ENCODE data around the gene ATP8A1.

ATP8A1 gene

GRCh38 chr4:42618023-42618422, 38.9 kb downstream of the ATP8A1 start:
- Histone ChIP-seq H3K79me2 (peaks cover under 1% of the 10 kb centered on the region), H3K4me1 (peaks cover 6% of the 10 kb centered on the region), H3K4me2 (ENCODE audit: low read length) (no peak overlapping the region), H2AFZ (no peak overlapping the region), H3K9me3 (ENCODE audit: control insufficient read depth, low read length) (no peaks in the 10 kb centered on the region), H3K27ac (no peak overlapping the region), H3K27me3 (ENCODE audit: control insufficient read depth, insufficient read depth, low read length) (no peaks in the 10 kb centered on the region), H3K4me3 (ENCODE audit: low read depth, low read length) (no peak overlapping the region), H3K36me3 (ENCODE audit: control insufficient read depth, insufficient read depth, low read length) (no peaks in the 10 kb centered on the region), H3K9ac (no peak overlapping the region)
- TF ChIP-seq, protein P1, sequence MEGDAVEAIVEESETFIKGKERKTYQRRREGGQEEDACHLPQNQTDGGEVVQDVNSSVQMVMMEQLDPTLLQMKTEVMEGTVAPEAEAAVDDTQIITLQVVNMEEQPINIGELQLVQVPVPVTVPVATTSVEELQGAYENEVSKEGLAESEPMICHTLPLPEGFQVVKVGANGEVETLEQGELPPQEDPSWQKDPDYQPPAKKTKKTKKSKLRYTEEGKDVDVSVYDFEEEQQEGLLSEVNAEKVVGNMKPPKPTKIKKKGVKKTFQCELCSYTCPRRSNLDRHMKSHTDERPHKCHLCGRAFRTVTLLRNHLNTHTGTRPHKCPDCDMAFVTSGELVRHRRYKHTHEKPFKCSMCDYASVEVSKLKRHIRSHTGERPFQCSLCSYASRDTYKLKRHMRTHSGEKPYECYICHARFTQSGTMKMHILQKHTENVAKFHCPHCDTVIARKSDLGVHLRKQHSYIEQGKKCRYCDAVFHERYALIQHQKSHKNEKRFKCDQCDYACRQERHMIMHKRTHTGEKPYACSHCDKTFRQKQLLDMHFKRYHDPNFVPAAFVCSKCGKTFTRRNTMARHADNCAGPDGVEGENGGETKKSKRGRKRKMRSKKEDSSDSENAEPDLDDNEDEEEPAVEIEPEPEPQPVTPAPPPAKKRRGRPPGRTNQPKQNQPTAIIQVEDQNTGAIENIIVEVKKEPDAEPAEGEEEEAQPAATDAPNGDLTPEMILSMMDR (IDR thresholded peaks at IDR 0.05) = no peak

- H3K36me3 ChIP-seq (ENCODE audit: control insufficient read depth, insufficient read depth, low read length) = no peaks in the 10 kb centered on the region
- peaks cover 6% of the 10 kb centered on the region for H3K4me1 ChIP-seq
- H3K27me3 ChIP-seq (ENCODE audit: control insufficient read depth, insufficient read depth, low read length) = no peaks in the 10 kb centered on the region
- no peaks in the 10 kb centered on the region for H3K79me2 ChIP-seq
- no peak overlapping the region for H2AFZ ChIP-seq
- no peak overlapping the region for H3K4me2 ChIP-seq (ENCODE audit: low read length)
- H3K9me3 ChIP-seq (ENCODE audit: control insufficient read depth, low read length) = no peaks in the 10 kb centered on the region
- H3K9ac ChIP-seq = no peak overlapping the region
- no peak overlapping the region for H3K27ac ChIP-seq
- no peak overlapping the region for H3K4me3 ChIP-seq (ENCODE audit: low read depth, low read length)
- TF ChIP-seq, protein P1 (IDR thresholded peaks at IDR 0.05) = no peak
Measured at GRCh38 chr4:42617030-42617429, 39.9 kb downstream of the ATP8A1 start.

DNA sequence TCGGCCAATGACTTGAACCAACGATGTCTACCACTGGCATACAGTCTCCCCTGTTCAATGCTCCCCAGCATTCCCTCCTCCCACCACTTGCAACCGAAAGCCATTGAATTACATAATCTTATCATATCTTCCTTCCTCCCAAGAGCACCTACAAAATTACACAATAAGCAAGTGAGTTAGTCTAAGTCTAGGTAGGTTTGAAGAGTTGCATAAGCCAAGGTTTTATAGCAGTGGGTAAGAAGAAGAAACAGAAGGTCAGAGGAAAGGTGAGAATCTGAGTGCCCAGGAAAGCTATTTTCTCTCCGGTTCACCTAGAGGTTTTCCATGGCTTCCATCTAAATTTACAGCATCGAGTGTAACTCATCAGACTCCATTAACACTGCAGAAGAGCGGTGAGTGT, 40.3 kb downstream of the ATP8A1 start:
- H3K9ac ChIP-seq = no peak overlapping the region
- H3K27me3 ChIP-seq (ENCODE audit: control insufficient read depth, insufficient read depth, low read length) = no peaks in the 10 kb centered on the region
- TF ChIP-seq, protein P1 (IDR thresholded peaks at IDR 0.05) = no peak
- no peaks in the 10 kb centered on the region for H3K79me2 ChIP-seq
- no peak overlapping the region for H3K4me3 ChIP-seq (ENCODE audit: low read depth, low read length)
- H3K4me1 ChIP-seq = peaks cover 6% of the 10 kb centered on the region
- H3K27ac ChIP-seq = no peak overlapping the region
- no peaks in the 10 kb centered on the region for H3K9me3 ChIP-seq (ENCODE audit: control insufficient read depth, low read length)
- H3K36me3 ChIP-seq (ENCODE audit: control insufficient read depth, insufficient read depth, low read length) = no peaks in the 10 kb centered on the region
- no peak overlapping the region for H2AFZ ChIP-seq
- H3K4me2 ChIP-seq (ENCODE audit: low read length) = no peak overlapping the region

GRCh38 chr4:42615131-42615763, 41.7 kb downstream of the ATP8A1 start:
- no peak overlapping the region for H2AFZ ChIP-seq
- no peaks in the 10 kb centered on the region for H3K79me2 ChIP-seq
- H3K9ac ChIP-seq = no peak overlapping the region
- TF ChIP-seq, protein P1 (IDR thresholded peaks at IDR 0.05) = no peak
- no peak overlapping the region for H3K27ac ChIP-seq
- H3K4me1 ChIP-seq = peaks cover 9% of the 10 kb centered on the region
- no peaks in the 10 kb centered on the region for H3K9me3 ChIP-seq (ENCODE audit: control insufficient read depth, low read length)
- no peak overlapping the region for H3K4me2 ChIP-seq (ENCODE audit: low read length)
- no peak overlapping the region for H3K4me3 ChIP-seq (ENCODE audit: low read depth, low read length)
- no peaks in the 10 kb centered on the region for H3K36me3 ChIP-seq (ENCODE audit: control insufficient read depth, insufficient read depth, low read length)
- no peaks in the 10 kb centered on the region for H3K27me3 ChIP-seq (ENCODE audit: control insufficient read depth, insufficient read depth, low read length)

DNA sequence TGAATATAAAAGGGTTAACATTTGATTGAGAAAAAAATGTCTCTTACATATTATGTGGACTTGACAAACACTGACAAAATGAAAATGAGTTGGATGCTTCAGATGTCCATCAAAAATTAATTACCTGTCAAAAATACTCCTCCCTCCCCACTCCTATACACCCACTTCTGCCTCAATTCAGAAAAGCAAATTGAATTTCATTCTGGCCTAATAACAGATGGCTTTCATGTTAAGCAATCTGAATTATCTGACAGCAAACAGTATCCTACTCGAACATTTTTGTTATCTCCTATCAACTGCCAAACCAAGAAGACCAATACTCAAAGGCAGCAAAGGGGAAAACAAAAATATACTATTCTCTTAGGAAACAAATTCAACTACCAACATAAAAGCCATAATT, 44.0 kb downstream of the ATP8A1 start:
- no peaks in the 10 kb centered on the region for H3K36me3 ChIP-seq (ENCODE audit: control insufficient read depth, insufficient read depth, low read length)
- no peak overlapping the region for H2AFZ ChIP-seq
- no peak overlapping the region for H3K9ac ChIP-seq
- H3K4me1 ChIP-seq = peaks cover 3% of the 10 kb centered on the region
- TF ChIP-seq, protein P1 (IDR thresholded peaks at IDR 0.05) = no peak
- H3K4me2 ChIP-seq (ENCODE audit: low read length) = no peak overlapping the region
- H3K4me3 ChIP-seq (ENCODE audit: low read depth, low read length) = no peak overlapping the region
- no peaks in the 10 kb centered on the region for H3K79me2 ChIP-seq
- H3K9me3 ChIP-seq (ENCODE audit: control insufficient read depth, low read length) = no peaks in the 10 kb centered on the region
- H3K27ac ChIP-seq = no peak overlapping the region
- no peaks in the 10 kb centered on the region for H3K27me3 ChIP-seq (ENCODE audit: control insufficient read depth, insufficient read depth, low read length)

Data from parathyroid adenoma (tissue), 2 donors.